Caco-2 (cell line): ENCODE results near the gene GRM7. TPM values are rescaled to one million over a fixed set of nuclear protein-coding genes. Genes with fewer than 3 reads are reported as not detected.

Experiments used
- BruUV-seq: library from RNA; stranded (reverse); fragments of 400-500 nt; replicated peaks from 2 replicates; lab custom pipeline; 2021; lab: Mats Ljungman, UMichigan
- CTCF ChIA-PET: fragments of 300-600 bp; sonication (Branson Sonifier 250); formaldehyde crosslinking; loops from one replicate; lab custom pipeline; 2022; ENCODE audit warnings: antibody characterized with exemption; lab: Charles Lee
- POLR2A ChIA-PET: fragments of 300-600 bp; sonication (Branson Sonifier 250); formaldehyde crosslinking; loops from one replicate; lab custom pipeline; 2022; ENCODE audit warnings: antibody characterized with exemption; lab: Charles Lee
- DNase-seq, 2 experiments: peaks; one replicate each; pipeline versions ENCODE4 v3.0.0 to v3.0.0-alpha.2; 2020 to 2022
- H3K27me3 ChIP-seq: replicated peaks from 2 replicates; pipeline ENCODE4 v1.6.0; 2011; ENCODE audit warnings: low read length; ENCODE audit not compliant: control insufficient read depth, insufficient read depth
- H3K36me3 ChIP-seq: 2 replicates; pipeline ENCODE4 v1.5.1; 2011; ENCODE audit warnings: low read length; ENCODE audit not compliant: control insufficient read depth, insufficient read depth
- H3K4me1 ChIP-seq: fragments of 250-450 bp; sonication (Bioruptor Pico); 2 replicates; pipeline ENCODE4 v1.5.1; 2020; ENCODE audit warnings: mild to moderate bottlenecking
- H3K4me3 ChIP-seq: 2 replicates; pipeline ENCODE4 v1.5.1; 2011; ENCODE audit warnings: low read depth, mild to moderate bottlenecking, control low read depth, low read length
- H3K9me3 ChIP-seq: fragments of 250-450 bp; sonication (Bioruptor Pico); 2 replicates; pipeline ENCODE4 v1.5.1; 2020; ENCODE audit warnings: mild to moderate bottlenecking, moderate library complexity
- H3K27ac Mint-ChIP-seq: one replicate; pipeline ENCODE4 v1.8.0; 2022; ENCODE audit warnings: mixed read lengths; ENCODE audit not compliant: unreplicated experiment
- H3K27me3 Mint-ChIP-seq: one replicate; pipeline ENCODE4 v1.8.0; 2022; ENCODE audit warnings: mixed read lengths; ENCODE audit not compliant: insufficient read depth, unreplicated experiment
- H3K36me3 Mint-ChIP-seq: one replicate; pipeline ENCODE4 v1.8.0; 2022; ENCODE audit warnings: mild to moderate bottlenecking, mixed read lengths; ENCODE audit not compliant: insufficient read depth, unreplicated experiment
- H3K4me1 Mint-ChIP-seq: one replicate; pipeline ENCODE4 v1.8.0; 2022; ENCODE audit warnings: low read depth, mixed read lengths; ENCODE audit not compliant: unreplicated experiment
- H3K4me3 Mint-ChIP-seq: one replicate; pipeline ENCODE4 v1.8.0; 2022; ENCODE audit warnings: mild to moderate bottlenecking, moderate library complexity, mixed read lengths; ENCODE audit not compliant: unreplicated experiment
- H3K9me3 Mint-ChIP-seq: one replicate; pipeline ENCODE4 v1.8.0; 2022; ENCODE audit warnings: mixed read lengths; ENCODE audit not compliant: unreplicated experiment
- CTCF ChIP-seq, 2 experiments: fragments of 200-600 bp in 1 of 2; IDR thresholded peaks; 1 replicate in 1 of 2; 2 replicates in 1 of 2; pipeline versions ENCODE4 v1.5.1 to v1.8.0; 2011 to 2022; ENCODE audit warnings: antibody characterized with exemption in 1 of 2, control low read depth in 1 of 2, inconsistent platforms in 1 of 2, low read depth in 1 of 2, low read length in 1 of 2, mild to moderate bottlenecking in 1 of 2, moderate library complexity in 1 of 2; ENCODE audit not compliant: insufficient read depth in 1 of 2, severe bottlenecking in 1 of 2, unreplicated experiment in 1 of 2
- intact Hi-C: fragments of 100-400 bp; cut with micrococcal nuclease; formaldehyde crosslinking; loops from one replicate; pipeline ENCODE4 v1.10.0; 2022; ENCODE audit not compliant: unreplicated experiment
- total RNA-seq: library from RNA; stranded (reverse); gene quantifications from 2 replicates; pipeline ENCODE4 v1.2.3, GENCODE V29; 2022

The GRM7 gene
- total RNA-seq, 1 experiment from 2014 or later = not detected

- POLR2A ChIA-PET = no interaction called here
- H3K27me3 Mint-ChIP-seq = no peaks in the 10 kb centered on the region
These were observed 201.8 kb downstream of the GRM7 start for GRCh38 chr3:7062714-7063113.

GRCh38 chr3:7070461-7070860 lies 209.5 kb downstream of the GRM7 start:
- H3K4me1 ChIP-seq = no peaks in the 10 kb centered on the region
- no peak for DNase-seq
- Mint-ChIP-seq H3K4me1 (no peaks in the 10 kb centered on the region), H3K36me3 (no peaks in the 10 kb centered on the region), H3K27me3 (no peaks in the 10 kb centered on the region), H3K27ac (no peak overlapping the region), H3K9me3 (peaks cover 9% of the 10 kb centered on the region), H3K4me3 (no peak overlapping the region)
- BruUV-seq = no TSS peak
- POLR2A ChIA-PET = no interaction called here
- no peak overlapping the region for H3K4me3 ChIP-seq
- no peaks in the 10 kb centered on the region for H3K36me3 ChIP-seq
- no peak for TF ChIP-seq CTCF (IDR thresholded peaks at IDR 0.05; ENCODE audit: insufficient read depth in 1 of 2, low read depth in 1 of 2, low read length in 1 of 2, severe bottlenecking in 1 of 2, unreplicated experiment in 1 of 2)
- H3K9me3 ChIP-seq = no peaks in the 10 kb centered on the region
- CTCF ChIA-PET = no interaction called here
- no peaks in the 10 kb centered on the region for H3K27me3 ChIP-seq
- intact Hi-C loops = no loop called here

More at GRCh38 chr3:7062714-7063113, 201.8 kb downstream of the GRM7 start:
- H3K36me3 ChIP-seq = no peaks in the 10 kb centered on the region
- no peaks in the 10 kb centered on the region for H3K27me3 ChIP-seq
- no peak overlapping the region for H3K4me3 ChIP-seq
- no TSS peak for BruUV-seq
- no peaks in the 10 kb centered on the region for H3K4me1 Mint-ChIP-seq
- no peak overlapping the region for H3K4me3 Mint-ChIP-seq
- no peaks in the 10 kb centered on the region for H3K4me1 ChIP-seq
- no peaks in the 10 kb centered on the region for H3K9me3 ChIP-seq
- TF ChIP-seq CTCF (IDR thresholded peaks at IDR 0.05; ENCODE audit: insufficient read depth in 1 of 2, low read depth in 1 of 2, low read length in 1 of 2, severe bottlenecking in 1 of 2, unreplicated experiment in 1 of 2) = no peak
- H3K9me3 Mint-ChIP-seq = peaks cover 21% of the 10 kb centered on the region
- no peaks in the 10 kb centered on the region for H3K36me3 Mint-ChIP-seq
- no peak for DNase-seq
- CTCF ChIA-PET = no interaction called here
- H3K27ac Mint-ChIP-seq = no peak overlapping the region
- intact Hi-C loops = no loop called here

- CTCF ChIA-PET = no interaction called here
- no TSS peak for BruUV-seq
- H3K27me3 Mint-ChIP-seq = no peaks in the 10 kb centered on the region
- intact Hi-C loops = no loop called here
- H3K27me3 ChIP-seq = no peaks in the 10 kb centered on the region
- no peaks in the 10 kb centered on the region for H3K4me1 Mint-ChIP-seq
- H3K4me3 Mint-ChIP-seq = no peak overlapping the region
- POLR2A ChIA-PET = no interaction called here
- H3K9me3 ChIP-seq = no peaks in the 10 kb centered on the region
- no peak for DNase-seq
- no peaks in the 10 kb centered on the region for H3K4me1 ChIP-seq
- no peaks in the 10 kb centered on the region for H3K9me3 Mint-ChIP-seq
- H3K4me3 ChIP-seq = no peak overlapping the region
- H3K27ac Mint-ChIP-seq = no peak overlapping the region
- H3K36me3 Mint-ChIP-seq = no peaks in the 10 kb centered on the region
- no peaks in the 10 kb centered on the region for H3K36me3 ChIP-seq
- no peak for TF ChIP-seq CTCF (IDR thresholded peaks at IDR 0.05; ENCODE audit: insufficient read depth in 1 of 2, low read depth in 1 of 2, low read length in 1 of 2, severe bottlenecking in 1 of 2, unreplicated experiment in 1 of 2)
These were observed 213.3 kb downstream of the GRM7 start for GRCh38 chr3:7074217-7074616.
